ENCODE results near the gene MLLT1.

MLLT1 gene

DNA sequence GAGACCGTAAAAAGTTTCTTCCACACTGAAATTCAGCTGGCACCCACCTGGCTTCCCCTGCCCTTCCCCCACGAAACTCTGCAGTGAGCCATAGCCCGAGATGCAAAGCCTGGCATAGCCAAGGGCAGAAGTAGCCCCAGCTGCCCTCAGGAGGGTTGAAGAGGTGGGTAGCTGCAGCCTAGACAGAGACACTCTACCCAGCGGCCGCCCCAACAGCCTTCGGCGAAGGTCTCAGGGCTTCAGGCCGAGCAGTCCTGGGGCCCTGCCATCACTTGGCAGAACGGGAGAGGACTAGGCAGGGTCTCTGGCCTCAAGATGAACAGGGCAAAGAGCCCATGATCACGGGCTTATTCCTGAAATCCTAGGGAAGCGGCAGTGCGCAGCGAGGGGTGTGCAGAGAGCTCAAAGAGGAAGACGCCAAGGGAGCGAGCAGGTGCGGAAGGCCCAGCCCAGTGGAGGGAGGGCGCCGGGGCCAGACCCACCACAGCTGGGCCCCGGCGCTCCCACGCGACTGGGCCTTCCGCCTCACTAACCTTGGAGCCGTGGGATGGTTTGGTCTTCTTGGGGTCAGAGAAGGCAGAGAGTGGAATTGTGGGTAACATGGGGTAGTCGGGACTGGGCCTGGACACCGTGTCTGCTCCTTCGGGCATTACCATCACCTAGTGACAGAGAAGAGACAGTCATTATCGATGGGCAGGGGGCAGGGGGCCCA lies 53.2 kb downstream of the MLLT1 start:
- peak overlapping the region in 1 of 2 donors; percentile 9 for H3K27ac Mint-ChIP-seq
- H3K4me1 Mint-ChIP-seq: peaks cover 13% of the 10 kb centered on the region
- H3K4me3 Mint-ChIP-seq: no peak overlapping the region
- ATAC-seq: no peak
- no peak for DNase-seq
- H3K27me3 Mint-ChIP-seq: no peaks in the 10 kb centered on the region
- no peaks in the 10 kb centered on the region for H3K9me3 Mint-ChIP-seq

DNA sequence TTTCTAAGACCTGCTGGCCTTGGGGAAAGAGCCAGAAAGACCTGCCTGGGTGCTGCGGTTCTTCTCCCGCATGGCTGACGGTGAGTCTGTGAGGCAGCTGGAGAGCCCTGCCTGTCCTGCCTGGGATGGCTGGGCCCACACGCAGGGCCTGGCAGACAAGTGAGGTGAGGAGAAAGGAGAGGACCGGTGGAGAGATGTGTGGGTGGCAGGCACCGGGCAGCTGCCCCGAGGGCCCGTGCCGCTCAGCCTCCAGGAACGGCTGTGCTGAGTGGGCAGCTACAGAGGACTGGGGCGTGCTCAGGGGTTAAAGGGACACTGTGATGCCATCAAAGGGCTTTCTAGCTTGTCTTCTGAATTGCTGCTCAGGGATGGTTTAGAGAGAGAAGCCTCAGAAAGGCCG lies 53.8 kb downstream of the MLLT1 start:
- Mint-ChIP-seq H3K27me3 (no peaks in the 10 kb centered on the region), H3K4me1 (peaks cover 10% of the 10 kb centered on the region), H3K4me3 (no peak overlapping the region), H3K27ac (peak overlapping the region in 1 of 2 donors; percentile 61), H3K9me3 (no peaks in the 10 kb centered on the region)
- no peak for DNase-seq
- ATAC-seq: no peak

DNA sequence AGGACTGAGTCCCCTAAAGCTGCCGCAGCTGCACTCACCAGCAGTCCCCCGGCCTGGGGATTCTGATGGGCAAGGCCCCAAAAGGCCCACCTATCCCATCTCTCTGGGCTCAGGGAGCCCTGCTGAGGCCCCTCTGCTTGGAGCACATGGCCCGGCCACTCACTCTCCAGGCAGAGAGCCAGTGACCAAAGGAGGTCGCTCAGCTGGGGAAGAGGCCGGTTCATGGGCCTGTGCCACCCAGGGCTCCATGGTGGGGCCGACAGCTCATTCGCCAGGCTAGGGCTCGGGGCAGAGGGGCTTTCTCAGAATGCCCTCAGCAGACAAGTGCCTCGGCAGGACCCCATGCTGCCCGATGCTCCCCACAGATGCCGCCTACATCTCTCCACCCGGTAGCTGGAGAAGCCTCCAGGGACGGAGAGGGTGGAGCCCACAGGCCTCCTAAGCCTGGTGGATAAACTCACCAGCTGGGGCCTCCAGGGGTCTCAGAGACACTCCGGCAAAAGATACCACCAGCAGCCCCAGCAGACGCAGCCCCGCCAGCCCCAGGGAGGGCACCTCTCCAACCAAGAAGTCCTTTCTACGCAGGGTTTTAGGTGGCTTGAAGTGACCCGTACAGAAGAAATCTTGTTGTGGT lies 54.4 kb downstream of the MLLT1 start:
- no peak overlapping the region for H3K4me3 Mint-ChIP-seq
- no peaks in the 10 kb centered on the region for H3K27me3 Mint-ChIP-seq
- no peaks in the 10 kb centered on the region for H3K9me3 Mint-ChIP-seq
- peaks cover 6% of the 10 kb centered on the region for H3K4me1 Mint-ChIP-seq
- no peak for ATAC-seq
- DNase-seq: no peak
- H3K27ac Mint-ChIP-seq: no peak overlapping the region

DNA sequence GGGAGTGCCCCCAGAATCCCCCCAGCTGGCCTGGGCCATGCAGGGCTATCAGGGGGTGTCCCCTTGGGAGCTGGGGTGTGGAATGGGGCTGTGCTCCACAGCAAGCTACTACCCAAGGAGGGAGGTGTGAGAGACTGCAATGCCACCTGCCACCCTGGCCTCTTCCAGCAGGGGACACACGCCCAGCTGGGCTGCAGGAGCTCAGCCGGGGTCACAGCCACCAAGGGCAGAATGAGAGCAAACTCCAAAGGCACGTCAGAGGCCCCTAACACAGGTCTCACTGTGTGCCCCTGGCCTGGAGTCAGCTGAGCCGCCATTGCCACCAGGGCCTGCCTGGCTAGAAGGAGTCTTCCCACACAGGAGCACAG lies 55.5 kb downstream of the MLLT1 start:
- no peak for ATAC-seq
- no peak for DNase-seq
- H3K27ac Mint-ChIP-seq: no peak overlapping the region
- H3K4me3 Mint-ChIP-seq: no peak overlapping the region
- no peaks in the 10 kb centered on the region for H3K27me3 Mint-ChIP-seq
- no peaks in the 10 kb centered on the region for H3K4me1 Mint-ChIP-seq
- no peaks in the 10 kb centered on the region for H3K9me3 Mint-ChIP-seq

DNA sequence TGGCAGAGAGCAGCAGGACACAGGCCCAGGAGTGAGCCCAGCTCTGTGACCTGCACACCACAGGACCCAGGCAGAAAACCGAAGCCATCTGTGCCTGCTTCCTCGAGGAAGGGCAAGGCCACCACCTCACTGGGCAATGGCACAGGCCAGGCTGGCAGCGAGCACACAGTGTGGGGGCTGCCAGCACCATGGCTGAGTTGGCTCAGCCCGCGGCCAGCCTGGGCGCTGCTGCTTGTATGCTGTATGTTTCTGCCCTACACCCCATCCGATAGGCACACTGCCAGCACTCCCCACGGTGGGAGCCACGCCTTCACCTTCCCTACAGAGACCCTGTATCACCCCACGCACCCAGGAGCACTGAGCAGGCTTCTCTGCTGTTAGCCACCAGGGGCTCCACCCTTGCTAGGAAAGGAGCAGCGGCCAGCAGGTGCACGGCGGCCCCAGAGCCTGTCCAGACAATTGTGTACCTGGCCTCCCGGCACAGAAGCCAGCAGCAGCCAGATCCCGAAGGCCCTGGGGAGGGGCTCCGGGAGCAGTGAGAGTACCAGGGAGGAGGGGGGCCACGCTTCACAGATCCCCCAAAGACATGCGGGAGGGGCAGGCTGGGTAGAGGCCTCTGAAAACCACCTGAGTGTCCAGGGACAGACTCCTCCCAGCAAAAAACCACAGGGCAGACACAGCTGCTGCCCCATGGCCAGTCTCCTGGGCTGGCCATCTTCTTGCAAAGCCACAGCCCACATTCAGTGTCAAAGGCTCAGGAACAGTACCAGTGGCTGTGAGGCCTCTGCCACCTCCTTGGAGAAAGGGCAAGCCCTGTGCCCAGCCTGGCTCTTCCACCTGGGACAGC lies 56.1 kb downstream of the MLLT1 start:
- peak overlapping the region in 1 of 2 donors; percentile 87 for H3K27ac Mint-ChIP-seq

DNA sequence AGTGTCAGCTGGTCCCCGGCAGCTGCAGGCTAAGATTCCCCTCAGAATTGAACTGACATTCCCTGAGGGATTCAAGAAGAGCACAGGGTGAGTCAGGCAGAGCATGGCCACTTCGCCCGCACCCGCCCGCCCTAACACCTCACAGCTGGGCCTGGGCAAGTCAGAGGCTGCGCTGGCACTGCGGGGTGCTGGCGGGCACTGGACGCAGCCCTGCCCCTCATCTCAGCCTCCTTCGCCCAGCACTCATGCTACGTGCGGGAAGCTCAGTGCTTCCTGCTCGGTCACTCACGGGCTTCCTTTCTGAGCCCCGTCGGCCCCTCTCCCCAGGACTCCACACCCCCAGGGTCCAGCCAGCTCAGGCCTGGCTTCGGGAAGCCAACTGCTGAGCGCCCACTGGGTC lies 56.9 kb downstream of the MLLT1 start:
- no peak overlapping the region for H3K4me3 Mint-ChIP-seq
- H3K27me3 Mint-ChIP-seq: no peaks in the 10 kb centered on the region
- no peaks in the 10 kb centered on the region for H3K9me3 Mint-ChIP-seq
- ATAC-seq: no peak
- H3K4me1 Mint-ChIP-seq: no peaks in the 10 kb centered on the region
- no peak for DNase-seq
- no peak overlapping the region for H3K27ac Mint-ChIP-seq

More for the DNA sequence above, 56.1 kb downstream of the MLLT1 start:
- H3K4me3 Mint-ChIP-seq: no peak overlapping the region
- ATAC-seq: no peak
- H3K9me3 Mint-ChIP-seq: no peaks in the 10 kb centered on the region
- no peaks in the 10 kb centered on the region for H3K27me3 Mint-ChIP-seq
- no peak for DNase-seq
- H3K4me1 Mint-ChIP-seq: no peaks in the 10 kb centered on the region

DNA sequence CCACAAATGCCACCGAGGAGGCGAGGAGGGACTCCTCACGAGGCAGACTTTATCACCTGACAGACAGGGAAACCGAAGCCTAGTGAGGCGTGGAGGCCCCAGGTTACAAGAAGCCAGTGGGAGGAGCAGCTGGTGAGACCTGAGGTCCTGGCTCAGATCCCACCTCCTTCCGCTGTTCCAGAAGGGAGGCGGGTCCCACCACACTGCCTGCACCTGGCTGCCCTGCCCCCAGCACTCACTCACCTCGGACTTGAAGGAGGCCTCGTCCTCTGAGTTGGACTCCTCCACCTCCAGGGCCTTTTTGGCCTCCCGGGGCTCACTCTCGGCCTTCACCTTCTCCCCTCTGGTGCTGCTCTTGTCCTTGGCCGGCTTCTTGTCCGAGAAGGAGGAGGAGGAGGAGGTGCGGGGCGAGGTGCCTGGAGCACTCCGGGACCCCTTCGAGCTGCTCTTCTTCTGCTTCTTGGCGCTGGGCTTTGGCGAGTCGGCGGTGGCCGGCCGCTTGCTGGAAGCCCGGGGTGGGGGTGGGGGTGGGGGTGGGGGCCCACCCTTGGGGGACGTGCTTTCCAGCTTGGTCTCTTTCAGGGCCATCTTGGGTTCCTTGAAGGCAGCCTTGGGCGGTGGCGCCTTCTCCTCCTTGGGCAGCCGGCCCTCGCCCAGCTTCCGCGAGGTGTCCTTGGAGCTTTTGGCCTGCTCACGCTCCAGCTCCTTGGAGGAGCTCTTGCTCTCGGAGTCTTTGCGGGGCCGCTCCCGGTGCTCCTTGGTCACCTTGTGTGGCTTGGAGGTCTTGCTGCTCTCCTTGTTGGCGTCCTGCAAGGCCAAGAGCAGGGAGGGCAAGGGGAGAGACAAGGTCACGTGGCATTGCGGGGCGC lies 57.7 kb downstream of the MLLT1 start:
- H3K9me3 Mint-ChIP-seq: no peaks in the 10 kb centered on the region
- DNase-seq: no peak
- H3K4me3 Mint-ChIP-seq: no peak overlapping the region
- H3K27ac Mint-ChIP-seq: no peak overlapping the region
- no peaks in the 10 kb centered on the region for H3K4me1 Mint-ChIP-seq
- ATAC-seq: no peak
- no peaks in the 10 kb centered on the region for H3K27me3 Mint-ChIP-seq

DNA sequence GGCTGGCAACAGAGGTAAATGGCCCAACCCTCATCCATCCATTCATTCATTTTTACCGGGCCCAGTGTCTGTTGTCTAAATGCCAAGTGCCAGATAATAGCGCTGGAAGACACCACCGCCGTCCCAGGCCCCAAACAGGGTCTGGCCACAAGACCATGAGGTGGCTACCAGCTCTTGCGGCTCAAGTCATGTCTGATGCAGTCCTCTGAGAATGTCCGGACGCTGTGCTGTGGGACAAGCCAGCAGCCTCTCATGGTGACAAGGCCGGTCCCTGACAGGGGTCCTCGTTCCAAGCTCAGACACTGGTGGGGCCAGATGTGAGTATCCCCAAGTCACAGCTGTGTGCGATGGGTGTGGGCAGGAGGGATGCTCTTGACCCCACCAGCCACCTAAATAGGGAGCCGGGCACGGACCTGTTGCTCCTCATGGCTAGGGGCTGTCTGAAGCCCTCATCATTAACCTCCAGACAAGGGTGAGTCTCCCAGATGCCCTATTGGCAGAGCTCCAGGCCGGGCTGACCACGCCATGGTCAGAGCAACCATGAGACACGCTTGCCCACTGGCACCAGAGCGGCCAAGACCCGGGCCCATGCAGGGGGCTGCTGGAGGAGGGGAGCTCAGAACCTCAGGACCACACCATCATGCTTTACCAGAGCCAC lies 58.4 kb downstream of the MLLT1 start:
- peak overlapping the region; percentile 27 to 52 for H3K27ac Mint-ChIP-seq
- no peak overlapping the region for H3K4me3 Mint-ChIP-seq
- ATAC-seq (no peak), DNase-seq (no peak)
- H3K9me3 Mint-ChIP-seq: no peaks in the 10 kb centered on the region
- no peaks in the 10 kb centered on the region for H3K4me1 Mint-ChIP-seq
- H3K27me3 Mint-ChIP-seq: no peaks in the 10 kb centered on the region

DNA sequence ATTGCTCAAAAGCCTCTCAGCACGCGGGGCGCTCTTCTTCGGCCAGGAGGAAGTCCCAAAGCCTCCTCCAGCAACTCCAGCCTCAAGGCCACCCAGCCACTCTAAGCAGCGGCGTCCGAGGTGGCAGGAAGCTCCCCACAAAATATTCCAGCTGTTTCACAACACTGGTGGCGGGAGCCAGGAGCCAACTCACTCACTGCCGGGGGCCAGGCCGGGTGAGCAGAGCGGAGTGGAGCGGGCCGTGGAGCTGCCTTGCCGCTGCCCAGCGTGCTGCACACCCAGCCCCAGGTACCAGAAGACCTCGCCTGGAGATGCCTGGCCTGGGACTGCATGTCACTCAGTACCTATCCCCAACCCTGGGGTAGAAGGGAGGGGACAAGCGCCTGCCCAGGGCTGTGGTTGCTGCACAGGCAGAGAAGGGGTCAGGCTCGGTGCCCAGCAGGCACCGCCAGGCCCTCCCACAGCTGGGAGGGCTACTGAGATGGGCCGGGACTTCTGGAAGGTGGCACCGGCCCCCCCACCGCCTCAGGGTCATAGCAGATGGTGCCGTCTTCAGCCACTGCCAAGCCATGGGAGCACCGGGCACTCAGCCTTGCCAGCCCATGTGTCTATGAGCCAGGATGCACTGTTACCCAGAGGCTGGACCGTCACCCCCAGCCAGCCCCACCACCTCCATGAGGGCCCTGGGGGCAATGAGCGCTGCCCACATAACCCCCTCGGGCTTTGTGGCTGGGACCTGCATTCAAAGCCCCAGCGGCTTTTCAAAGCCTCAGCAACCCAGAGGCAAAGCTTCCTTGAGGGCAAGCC lies 59.2 kb downstream of the MLLT1 start:
- no peaks in the 10 kb centered on the region for H3K9me3 Mint-ChIP-seq
- no peak overlapping the region for H3K4me3 Mint-ChIP-seq
- H3K27ac Mint-ChIP-seq: no peak overlapping the region
- no peak for DNase-seq
- no peaks in the 10 kb centered on the region for H3K4me1 Mint-ChIP-seq
- H3K27me3 Mint-ChIP-seq: no peaks in the 10 kb centered on the region
- no peak for ATAC-seq

DNA sequence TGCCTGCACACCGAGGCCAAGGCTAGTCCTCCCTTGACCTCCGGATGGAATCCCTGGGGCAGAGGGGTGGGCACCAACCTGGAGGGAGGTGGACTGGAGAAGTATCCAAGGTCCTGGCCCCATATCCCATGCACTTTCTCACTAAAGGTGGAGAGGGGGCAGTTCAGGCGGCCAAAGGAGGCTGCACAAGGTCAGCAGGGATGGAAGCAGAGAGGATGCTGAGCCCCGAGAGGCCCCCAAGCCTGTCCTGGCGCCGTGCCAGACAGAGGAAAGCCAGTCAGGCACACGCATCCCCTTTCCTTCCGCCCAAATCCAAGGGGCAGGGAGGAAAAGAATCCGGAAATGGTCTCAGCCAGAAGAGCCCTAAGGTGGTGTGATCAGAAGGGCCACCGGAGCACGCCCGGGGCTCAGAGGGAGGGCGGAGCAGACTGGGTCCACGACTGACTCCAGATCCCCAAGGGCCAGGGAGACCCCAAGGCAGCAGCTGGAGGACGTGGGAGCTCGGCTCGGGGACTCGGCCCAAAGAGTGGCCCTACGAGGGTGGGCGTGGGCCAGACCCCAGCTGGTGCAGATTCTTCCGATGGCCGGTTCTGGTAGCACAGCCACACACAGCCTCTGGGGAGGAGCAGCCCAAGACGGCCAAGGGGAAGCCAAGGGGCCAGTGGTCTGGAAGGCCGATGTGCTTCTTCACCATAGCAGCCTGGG lies 60.0 kb downstream of the MLLT1 start:
- no peaks in the 10 kb centered on the region for H3K27me3 Mint-ChIP-seq
- DNase-seq (no peak), ATAC-seq (no peak)
- no peaks in the 10 kb centered on the region for H3K9me3 Mint-ChIP-seq
- peak overlapping the region in 1 of 2 donors; percentile 67 for H3K27ac Mint-ChIP-seq
- no peaks in the 10 kb centered on the region for H3K4me1 Mint-ChIP-seq
- H3K4me3 Mint-ChIP-seq: no peak overlapping the region

DNA sequence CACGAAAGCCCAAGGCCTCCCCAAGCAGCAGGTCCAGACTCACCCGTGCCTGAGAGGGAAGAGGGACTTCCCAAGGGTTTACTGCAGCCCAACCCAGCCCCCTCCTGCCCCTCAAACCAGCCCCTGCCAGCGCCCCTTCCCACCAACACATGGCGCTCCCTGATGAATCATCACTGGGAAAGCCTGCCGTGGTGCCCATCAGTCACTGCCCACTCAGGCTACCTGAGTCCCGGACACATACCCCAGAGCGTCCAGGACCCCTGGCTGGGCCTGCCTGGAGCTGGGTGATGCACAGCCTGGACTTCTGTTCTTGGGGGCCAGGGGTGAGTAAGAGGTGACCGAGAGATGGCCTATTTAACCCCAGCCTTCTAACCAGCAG lies 60.6 kb downstream of the MLLT1 start:
- Mint-ChIP-seq H3K4me3 (no peak overlapping the region), H3K27ac (no peak overlapping the region), H3K27me3 (no peaks in the 10 kb centered on the region), H3K9me3 (no peaks in the 10 kb centered on the region), H3K4me1 (no peaks in the 10 kb centered on the region)
- DNase-seq: no peak
- no peak for ATAC-seq

DNA sequence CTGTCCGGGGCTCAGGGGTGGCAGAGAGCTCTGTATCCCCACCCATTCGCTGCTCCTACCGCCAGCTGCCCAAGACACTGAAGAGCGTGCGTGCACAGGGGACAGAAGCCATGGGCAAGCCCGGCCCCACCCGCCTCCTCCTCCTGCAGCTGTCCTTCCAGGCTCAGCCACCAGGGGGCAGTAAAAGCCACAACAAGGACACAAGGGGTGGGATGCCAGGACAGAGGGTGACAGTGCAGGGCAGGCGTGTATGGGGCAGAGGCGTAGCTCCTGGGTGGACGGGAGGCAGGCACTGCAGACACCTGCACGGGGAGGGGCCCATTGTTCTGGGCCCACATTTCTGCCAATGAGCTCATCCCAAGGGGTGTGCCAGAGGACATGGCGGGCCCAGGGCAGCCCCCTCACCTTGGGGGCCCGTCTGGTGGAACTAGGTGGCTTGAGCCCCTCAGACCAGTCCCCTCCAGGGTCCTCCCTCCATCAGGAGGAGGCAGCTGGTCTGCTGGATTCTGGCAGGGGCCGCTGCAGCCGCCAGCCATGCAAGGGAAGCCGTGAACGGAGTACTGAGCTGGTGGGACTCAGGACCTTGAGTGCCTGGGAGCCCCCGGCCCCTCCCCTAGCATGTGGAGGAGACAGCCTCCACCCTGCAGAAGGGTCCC lies 61.2 kb downstream of the MLLT1 start:
- peak; percentile 81 for ATAC-seq
- DNase-seq: peak; percentile 83 to 84
- Mint-ChIP-seq H3K9me3 (no peaks in the 10 kb centered on the region), H3K27ac (peak overlapping the region in 1 of 2 donors; percentile 59), H3K4me3 (no peak overlapping the region), H3K4me1 (no peaks in the 10 kb centered on the region), H3K27me3 (no peaks in the 10 kb centered on the region)

DNA sequence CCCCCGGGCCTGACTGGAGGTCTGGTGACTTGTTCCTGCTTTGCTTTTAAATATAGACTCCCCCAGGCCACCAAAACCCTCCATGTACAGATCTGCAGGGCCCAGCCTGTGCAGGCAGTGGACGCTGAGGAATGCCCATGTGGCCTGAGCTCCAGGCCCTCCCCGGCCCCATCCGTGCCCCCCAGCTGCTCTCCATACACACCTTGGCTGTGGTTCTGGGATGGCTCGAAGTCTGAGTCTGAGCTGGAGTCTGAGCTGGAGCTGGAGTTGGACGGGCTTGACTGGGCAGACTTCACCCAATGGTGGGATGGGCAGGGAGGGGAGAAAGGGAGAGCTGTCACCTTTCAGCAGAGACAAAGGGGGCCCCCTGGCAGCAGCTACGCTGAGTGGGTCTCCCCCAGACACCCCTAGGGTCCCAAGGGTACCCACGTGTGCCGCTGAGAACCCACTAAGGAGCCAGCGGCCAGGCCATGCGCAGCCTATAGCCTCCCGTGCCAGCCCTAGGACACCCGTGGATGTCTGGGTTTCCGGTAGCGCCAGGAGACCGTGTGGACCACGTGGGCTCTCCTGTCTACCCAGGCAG lies 61.9 kb downstream of the MLLT1 start:
- peak overlapping the region in 1 of 2 donors; percentile 27 for H3K27ac Mint-ChIP-seq
- no peaks in the 10 kb centered on the region for H3K9me3 Mint-ChIP-seq
- no peaks in the 10 kb centered on the region for H3K4me1 Mint-ChIP-seq
- no peak overlapping the region for H3K4me3 Mint-ChIP-seq
- DNase-seq (no peak), ATAC-seq (no peak)
- H3K27me3 Mint-ChIP-seq: no peaks in the 10 kb centered on the region

Measured in stimulated activated naive CD8-positive, alpha-beta T cell treated with anti-CD3 and anti-CD28 coated beads, Interleukin-15, amount 100 ng/mL, for 72 hours (primary cell).